HCEC 1CT (cell line): ENCODE measurements around the gene IL34.
A peak's percentile ranks its signal among the peaks of the same experiment; 100 is the strongest.

Experiments
- DNase-seq: peaks from one replicate; pipeline ENCODE4 v3.0.0-alpha.2; 2017

IL34 gene

DNA sequence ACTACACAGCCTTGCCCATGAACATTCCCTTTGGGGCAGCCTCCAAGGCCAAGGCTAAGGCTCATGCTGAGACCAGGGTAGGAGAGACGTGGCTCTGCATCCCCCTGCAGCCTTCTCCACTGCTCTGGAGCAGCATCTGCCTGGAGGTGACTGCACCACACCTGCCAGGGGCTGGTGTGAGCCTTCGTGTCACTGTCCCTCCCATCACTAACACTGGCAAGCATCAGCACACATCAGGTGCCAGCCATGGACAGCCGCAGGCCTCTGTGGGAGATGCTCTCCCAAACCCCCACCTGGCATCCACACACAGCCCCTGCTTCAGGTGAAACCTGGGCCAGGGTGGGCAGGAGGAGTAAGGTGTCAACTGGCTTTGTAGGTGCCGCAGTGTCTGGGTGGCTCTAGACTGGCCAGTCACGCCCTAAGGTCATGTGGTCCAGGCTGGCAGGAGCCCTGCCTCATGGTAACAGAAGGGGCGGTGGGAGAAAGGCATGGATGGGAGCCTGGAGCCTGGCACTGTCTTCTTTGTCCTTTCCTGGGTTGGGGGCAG, 57.5 kb downstream of the IL34 start:
- no peak for DNase-seq

DNA sequence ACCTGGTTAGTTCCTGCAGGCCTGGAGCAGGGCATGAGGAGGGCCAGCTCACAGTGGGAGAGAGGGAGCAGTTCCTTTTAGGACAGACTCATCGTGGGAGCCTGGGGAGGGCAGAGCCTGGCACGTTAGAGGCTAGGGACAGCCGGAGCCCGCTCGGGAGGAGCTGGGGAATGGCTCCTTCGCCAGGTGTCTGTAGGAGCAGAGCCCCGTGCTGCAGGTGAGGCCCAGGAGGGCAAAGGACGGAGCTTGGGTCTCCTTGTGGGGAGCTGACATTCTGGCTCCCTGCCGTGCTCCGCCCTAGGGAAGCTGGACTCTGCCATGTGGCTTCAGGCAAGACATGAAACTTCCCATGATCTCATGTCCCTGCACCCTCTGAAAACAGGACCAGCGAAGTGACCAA, 58.2 kb downstream of the IL34 start:
- no peak for DNase-seq

DNA sequence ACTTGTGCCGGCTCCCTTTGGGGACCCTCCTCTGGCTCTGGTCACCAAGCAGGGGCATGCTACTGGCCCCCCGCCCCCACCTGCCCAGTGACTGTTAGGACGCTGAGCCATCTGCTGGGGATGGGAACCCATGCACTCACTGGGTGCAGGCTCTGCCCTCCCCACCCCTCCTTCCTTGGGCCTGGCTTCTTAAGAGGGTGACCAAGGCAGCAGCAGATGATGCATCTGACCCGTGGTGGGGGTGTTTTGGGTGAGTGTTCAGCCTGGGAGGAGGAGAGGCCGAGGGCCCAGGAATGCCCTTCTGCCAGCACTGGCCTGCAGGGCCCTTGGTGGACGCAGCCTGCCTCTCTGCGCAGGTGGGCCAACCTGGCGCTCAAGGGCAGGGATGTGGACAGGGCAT, 58.7 kb downstream of the IL34 start:
- peak; percentile 53 for DNase-seq

DNA sequence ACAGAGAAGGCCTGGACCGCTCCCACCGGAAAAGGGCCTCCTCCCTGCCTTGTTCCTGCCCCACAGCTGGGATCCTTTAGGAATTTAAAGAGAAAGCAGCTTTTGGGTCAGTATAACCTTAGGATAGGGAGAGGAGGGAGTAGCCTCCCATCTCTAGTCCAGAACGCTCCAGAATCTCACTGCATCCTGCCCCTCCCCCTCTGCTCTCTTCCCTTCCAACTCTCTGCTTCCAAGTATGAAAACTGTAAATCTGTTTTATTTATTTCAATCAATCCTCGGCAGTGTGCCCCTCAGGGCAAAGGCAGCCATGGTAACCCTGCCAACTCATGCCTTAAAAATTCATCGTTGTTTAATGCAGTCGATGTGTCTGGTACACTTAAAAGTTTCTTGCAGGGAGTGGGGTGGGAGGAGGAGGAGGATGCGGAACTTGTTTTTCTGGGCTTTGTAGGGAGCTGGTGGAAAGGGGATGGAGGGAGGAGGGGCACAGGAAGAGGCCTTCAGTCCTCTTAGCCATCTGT, 60.6 kb downstream of the IL34 start:
- DNase-seq, result peak; percentile 86

DNA sequence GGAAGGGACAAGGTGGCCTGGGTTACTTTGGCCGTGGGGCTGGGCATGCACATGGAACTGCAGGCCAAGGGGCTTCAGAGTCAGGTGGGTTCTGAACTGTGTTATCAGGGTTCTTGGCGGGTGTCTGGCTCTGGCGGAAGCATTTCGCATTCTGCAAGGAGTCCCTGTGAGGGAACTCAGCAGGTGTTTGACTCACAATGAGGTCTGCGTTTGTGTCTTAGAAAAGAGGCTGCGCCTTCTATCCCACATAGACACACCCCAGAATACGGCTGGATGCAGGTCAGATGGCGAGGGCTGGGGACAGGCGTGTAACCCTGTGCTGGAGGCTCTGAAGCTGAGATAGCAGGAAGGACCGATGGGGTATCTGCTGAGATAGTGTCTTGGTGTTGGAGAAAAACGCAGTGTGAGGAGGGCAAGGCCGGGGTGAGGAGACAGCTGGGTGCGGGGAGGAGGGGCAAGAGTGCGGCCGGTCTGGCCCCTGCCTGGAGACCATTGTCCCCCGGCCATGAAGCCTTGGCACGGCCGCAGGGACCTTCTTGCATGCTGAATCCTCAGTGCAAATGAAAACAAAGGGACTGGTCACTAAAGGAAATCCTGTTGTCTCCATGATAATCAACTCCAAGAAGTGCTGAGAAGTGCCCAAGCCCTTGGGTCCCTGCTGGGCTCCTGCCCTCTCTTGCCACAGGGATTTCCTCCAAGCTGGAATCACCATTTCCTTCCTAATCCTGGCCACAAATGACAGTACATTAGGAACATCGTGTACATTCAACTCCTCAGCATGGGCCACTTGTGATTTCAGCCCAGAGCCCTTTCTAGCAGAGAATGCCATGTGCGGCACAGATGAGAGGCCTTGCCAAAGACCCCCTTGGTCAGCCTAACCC, 62.2 kb downstream of the IL34 start:
- no peak for DNase-seq

DNA sequence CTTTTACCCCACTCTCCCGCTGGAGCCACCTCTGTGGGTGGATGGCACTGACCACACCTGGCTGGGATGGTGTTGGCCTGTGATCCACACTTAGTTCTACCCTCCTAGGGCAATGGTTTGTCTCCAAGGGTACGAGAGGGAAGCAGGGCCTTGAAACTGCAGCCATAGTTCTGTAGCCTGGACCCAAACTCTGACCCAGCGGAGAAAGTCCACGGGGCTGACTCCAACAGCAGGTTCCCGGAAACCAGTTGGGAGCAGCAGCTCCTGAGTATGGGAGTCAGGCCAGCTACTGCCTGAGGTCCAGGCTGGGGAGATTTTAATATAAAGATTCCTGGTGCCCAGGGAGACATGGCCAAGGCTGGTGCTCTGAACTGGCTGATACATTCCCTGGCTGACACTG, 63.1 kb downstream of the IL34 start:
- DNase-seq, result no peak

DNA sequence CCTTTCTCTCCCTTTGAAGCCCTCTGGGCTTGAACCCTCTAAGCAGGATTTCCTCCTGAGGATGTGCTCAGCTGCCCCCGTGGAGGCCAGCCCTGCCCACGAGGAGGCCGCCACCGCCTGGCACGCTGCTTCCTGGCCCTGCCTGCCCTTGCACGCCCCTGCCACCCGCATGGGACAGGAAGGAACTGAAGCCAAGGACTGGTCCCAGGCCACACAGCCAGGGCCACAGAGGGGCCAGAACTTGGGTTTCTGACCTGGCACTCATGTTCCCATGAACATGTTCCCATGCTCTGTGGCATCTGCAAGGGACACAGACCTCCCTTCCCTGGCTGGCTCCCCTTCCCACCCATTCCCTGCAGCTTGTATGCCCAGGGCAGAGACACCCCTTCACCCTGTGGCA, 63.6 kb downstream of the IL34 start:
- DNase-seq, result no peak
